K562 (cell line): ENCODE measurements around the gene UPK2. TPM values are rescaled to one million over a fixed set of nuclear protein-coding genes. Genes with fewer than 3 reads are reported as not detected.
A peak's percentile ranks its signal among the peaks of the same experiment; 100 is the strongest.

Experiments used
- CBX8 ChIP-seq: fragments of 200-600 bp; sonication (generic); IDR thresholded peaks from 2 replicates; pipeline ENCODE4 v1.6.1; 2012; ENCODE audit warnings: borderline replicate concordance, mixed run types, low read depth, mild to moderate bottlenecking, moderate library complexity, mixed read lengths, low read length, control low read depth, inconsistent platforms; ENCODE audit not compliant: poor library complexity, severe bottlenecking; ENCODE audit errors: extremely low read depth
- CUX1 ChIP-seq: fragments of 200-800 bp; sonication (Bioruptor generic); IDR thresholded peaks from 2 replicates; pipeline ENCODE4 v1.6.1; 2016; ENCODE audit warnings: missing genetic modification characterization, missing compliant biosample characterization
- E2F1 ChIP-seq: sonication (generic); formaldehyde crosslinking; IDR thresholded peaks from 2 replicates; pipeline ENCODE4 v1.8.1; 2023; ENCODE audit warnings: mild to moderate bottlenecking, missing genetic modification reagents, moderate library complexity
- EWSR1 ChIP-seq: fragments of 450-650 bp; IDR thresholded peaks from 2 replicates; pipeline ENCODE4 v1.6.1; 2018; ENCODE audit warnings: borderline replicate concordance, mild to moderate bottlenecking, low read depth, moderate library complexity; ENCODE audit not compliant: partially characterized antibody
- FOXJ3 ChIP-seq: sonication (generic); formaldehyde crosslinking; IDR thresholded peaks from 2 replicates; pipeline ENCODE4 v1.4.0; 2020; ENCODE audit warnings: mild to moderate bottlenecking, missing genetic modification reagents
- GABPA ChIP-seq: fragments of 200-800 bp; sonication (Bioruptor generic); conservative IDR thresholded peaks from 2 replicates; pipeline ENCODE4 v1.6.1; 2016; ENCODE audit warnings: low read depth, missing genetic modification characterization, missing compliant biosample characterization
- GTF3C2 ChIP-seq: IDR thresholded peaks from 3 replicates; pipeline ENCODE4 v1.6.1; 2011; ENCODE audit warnings: borderline replicate concordance, mild to moderate bottlenecking, moderate library complexity; ENCODE audit not compliant: insufficient read length; ENCODE audit errors: extremely low read depth
- MAZ ChIP-seq, 2 experiments: fragments of 450-650 bp in 1 of 2; sonication (generic) in 1 of 2; formaldehyde crosslinking; IDR thresholded peaks in 1 of 2; conservative IDR thresholded peaks in 1 of 2; 2 replicates each; pipeline versions ENCODE4 v1.4.0 to v1.5.0; 2020; ENCODE audit warnings: mild to moderate bottlenecking in 1 of 2, missing genetic modification reagents in 1 of 2
- MBD2 ChIP-seq: sonication (generic); IDR thresholded peaks from 2 replicates; pipeline ENCODE4 v1.6.1; 2016; ENCODE audit warnings: low read depth, borderline replicate concordance
- MYNN ChIP-seq, 2 experiments: sonication (generic); formaldehyde crosslinking in 1 of 2; IDR thresholded peaks; 2 replicates each; pipeline versions ENCODE4 v1.5.0 to v1.6.1; 2016 to 2020; ENCODE audit warnings: antibody characterized with exemption in 1 of 2, missing genetic modification reagents in 1 of 2
- POLR2H ChIP-seq: IDR thresholded peaks from 2 replicates; pipeline ENCODE4 v1.6.1; 2016; ENCODE audit warnings: missing genetic modification characterization, low read depth, mild to moderate bottlenecking, control low read depth, missing compliant biosample characterization, moderate library complexity
- RFX7 ChIP-seq: fragments of 250-450 bp; sonication (Bioruptor Pico); IDR thresholded peaks from 2 replicates; pipeline ENCODE4 v1.5.1; 2021; ENCODE audit warnings: mild to moderate bottlenecking
- SIN3A ChIP-seq, 2 experiments: fragments of 150-350 bp in 1 of 2; IDR thresholded peaks; 2 replicates each; pipeline ENCODE4 v1.6.1; 2011 to 2016; ENCODE audit warnings: borderline replicate concordance in 2 of 2, low read depth in 2 of 2, low read length in 2 of 2, mild to moderate bottlenecking in 2 of 2, moderate library complexity in 2 of 2; ENCODE audit not compliant: control insufficient read depth in 1 of 2
- SMARCA5 ChIP-seq: fragments of 450-650 bp; IDR thresholded peaks from 2 replicates; pipeline ENCODE4 v1.6.1; 2016
- ZNF24 ChIP-seq: fragments of 450-650 bp; IDR thresholded peaks from 2 replicates; pipeline ENCODE4 v1.6.1; 2016
- ZNF583 ChIP-seq: fragments of 250-450 bp; sonication (Bioruptor Pico); IDR thresholded peaks from 2 replicates; pipeline ENCODE4 v1.4.0; 2020
- ZNF584 ChIP-seq: fragments of 200-800 bp; sonication (Bioruptor generic); IDR thresholded peaks from 2 replicates; pipeline ENCODE4 v1.6.1; 2016; ENCODE audit warnings: low read depth, mild to moderate bottlenecking, missing genetic modification characterization, missing compliant biosample characterization
- ZNF764 ChIP-seq: fragments of 250-450 bp; sonication (Bioruptor Pico); IDR thresholded peaks from 2 replicates; pipeline ENCODE4 v1.4.0; 2020; ENCODE audit warnings: low read depth, mild to moderate bottlenecking, moderate library complexity
- polyA plus RNA-seq, 8 experiments: library from polyadenylated mRNA; depleted of rRNA in 4 of 8; stranded (reverse) in 5 of 8; unstranded in 3 of 8; fragments of >200 nt; fragmentation: Nextera tagmentation in 2 of 8; fragmentation: Illumina TruSeq in 1 of 8; extraction: Ambion mirVana in 2 of 8; extraction: Trizol in 1 of 8; gene quantifications; 2 replicates each; pipeline versions ENCODE4 v1.2.1 to v1.2.3, GENCODE V29; 2011 to 2014; ENCODE audit warnings: inconsistent platforms in 1 of 8, missing spikeins in 1 of 8
- total RNA-seq, 7 experiments: library from RNA; depleted of rRNA in 6 of 7; stranded (reverse); fragments of >200 nt in 6 of 7; fragmentation: Illumina TruSeq in 2 of 7; extraction: Trizol in 2 of 7; gene quantifications; 2 replicates each; pipeline versions ENCODE4 v1.2.1 to v1.2.3, GENCODE V29; 2011 to 2021; ENCODE audit warnings: low replicate concordance in 1 of 7

The UPK2 gene
- total and polyA plus RNA-seq, 9 of the 15 experiments (the other 6 are each of a cell fraction or from before 2014, with no cell fraction given) = not detected

GRCh38 chr11:118928870-118929500 is 27.1 kb upstream of the UPK2 start (continued):
- no peak for TF ChIP-seq SIN3A (IDR thresholded peaks at IDR 0.05; ENCODE audit: borderline replicate concordance in 2 of 2, control insufficient read depth in 1 of 2, low read depth in 2 of 2, low read length in 2 of 2)
- TF ChIP-seq MAZ (CRISPR knock-in tag; conservative IDR thresholded peaks at IDR 0.05 in 1 of 2, IDR thresholded peaks at IDR 0.05 in 1 of 2) = peak in 1 of 2 experiments; percentile 57; a peak in 2 of 4 replicates
- TF ChIP-seq SMARCA5 = no peak
- TF ChIP-seq CUX1 = no peak
- no peak for TF ChIP-seq FOXJ3 (CRISPR knock-in tag)
- TF ChIP-seq ZNF584 (CRISPR knock-in tag) = no peak
- TF ChIP-seq MYNN (IDR thresholded peaks at IDR 0.05) = peak; percentile 100
- peak; percentile 97 for TF ChIP-seq MYNN (CRISPR knock-in tag; IDR thresholded peaks at IDR 0.05)
- TF ChIP-seq GTF3C2 = no peak
- no peak for TF ChIP-seq GABPA (tag)
- no peak for TF ChIP-seq POLR2H (tag)
- TF ChIP-seq CBX8 = no peak
- no peak for TF ChIP-seq EWSR1
- TF ChIP-seq ZNF764 (CRISPR knock-in tag) = no peak
- no peak for TF ChIP-seq ZNF583 (CRISPR knock-in tag)
- TF ChIP-seq ZNF24 = no peak
- TF ChIP-seq MBD2 = no peak
- TF ChIP-seq RFX7 = no peak
- TF ChIP-seq E2F1 (CRISPR knock-in tag) = no peak
